G401.6 (cell line): ENCODE results near the gene ABLIM1.

Source experiments
- FAIRE-seq: peaks from 2 replicates; lab custom pipeline; 2012; peaks lifted over from hg19 to GRCh38; lab: Jason Lieb, UNC

Gene ABLIM1

DNA sequence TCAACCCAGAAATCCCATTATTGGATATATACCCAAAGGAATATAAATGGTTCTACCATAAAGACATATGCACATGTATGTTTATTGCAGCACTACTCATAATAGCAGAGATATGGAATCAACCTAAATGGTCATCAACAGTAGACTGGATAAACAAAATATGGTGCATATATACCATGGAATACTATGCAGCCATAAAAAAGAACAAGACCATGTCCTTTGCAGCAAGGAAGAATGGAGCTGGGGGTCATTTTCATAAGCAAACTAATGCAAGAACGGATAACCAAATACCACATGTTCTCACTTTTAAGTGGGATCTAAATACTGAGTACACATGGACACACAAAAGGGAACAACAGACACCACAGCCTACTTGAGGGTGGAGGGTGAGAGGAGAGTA is 251.6 kb downstream of the ABLIM1 start:
- no peak for FAIRE-seq

DNA sequence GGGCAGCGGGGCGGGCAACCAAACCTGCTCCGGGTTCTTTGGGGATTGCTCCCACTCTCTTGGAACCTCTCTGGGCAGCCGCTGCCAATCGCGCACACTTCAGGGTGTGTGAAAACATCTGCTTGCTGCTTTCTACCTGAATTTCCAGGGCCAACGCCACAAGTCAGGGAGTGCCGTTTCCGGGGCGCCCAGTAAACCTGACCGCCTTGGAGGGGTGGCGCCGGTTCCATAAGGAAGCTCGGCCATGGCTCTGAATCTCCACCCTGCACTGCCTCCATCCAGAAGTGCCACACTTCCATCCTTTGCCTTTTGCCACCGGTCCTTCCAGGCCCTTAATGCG is 253.1 kb downstream of the ABLIM1 start:
- no peak for FAIRE-seq

DNA sequence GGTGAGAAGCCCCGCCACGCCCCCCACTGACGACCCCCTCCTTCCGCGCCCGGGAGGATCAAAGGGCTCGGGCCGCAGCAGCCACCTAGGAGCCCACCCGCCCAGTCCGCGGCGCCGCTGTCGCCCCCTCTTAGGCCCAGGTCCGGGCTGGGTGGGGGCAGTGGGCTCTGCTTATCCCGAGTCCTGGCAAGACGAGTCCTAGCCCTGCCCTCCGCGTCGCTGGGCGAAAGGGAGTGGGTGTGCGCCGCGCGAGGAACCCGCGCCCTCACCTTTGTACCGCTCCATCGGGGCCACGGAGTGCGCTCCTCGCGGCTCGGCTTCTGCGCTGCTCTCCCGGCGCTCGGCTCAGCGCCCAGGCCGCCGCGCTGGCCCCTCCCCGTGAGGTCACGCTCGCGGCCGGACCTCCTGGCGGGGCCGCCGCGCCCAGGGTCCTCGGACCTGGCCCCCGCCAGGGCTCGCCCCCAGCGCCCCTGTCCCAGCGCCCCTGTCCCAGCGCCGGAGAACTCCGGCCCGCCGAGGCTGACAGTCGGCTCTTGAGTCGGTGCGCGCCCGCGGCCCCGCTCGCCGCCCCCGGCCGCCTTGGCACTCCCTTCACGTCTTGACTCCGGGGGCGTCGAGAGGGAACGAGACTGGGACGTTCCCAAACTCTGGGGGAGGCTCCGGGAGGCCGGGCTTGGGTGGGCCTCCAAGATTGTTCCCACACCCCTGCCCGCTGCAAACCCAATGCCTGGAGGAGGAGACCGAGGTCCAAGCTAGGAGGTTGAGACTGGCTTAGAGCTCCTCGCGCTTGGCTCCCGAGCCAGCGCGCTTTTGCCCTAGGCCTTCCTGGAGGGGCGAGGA is 253.7 kb downstream of the ABLIM1 start, which contains the start of gene AFAP1L2:
TSS of gene AFAP1L2 (minus strand) at position 332 of the 840 bp plus-strand sequence. CDS start at position 285, 47 bp downstream.
- FAIRE-seq = no peak

DNA sequence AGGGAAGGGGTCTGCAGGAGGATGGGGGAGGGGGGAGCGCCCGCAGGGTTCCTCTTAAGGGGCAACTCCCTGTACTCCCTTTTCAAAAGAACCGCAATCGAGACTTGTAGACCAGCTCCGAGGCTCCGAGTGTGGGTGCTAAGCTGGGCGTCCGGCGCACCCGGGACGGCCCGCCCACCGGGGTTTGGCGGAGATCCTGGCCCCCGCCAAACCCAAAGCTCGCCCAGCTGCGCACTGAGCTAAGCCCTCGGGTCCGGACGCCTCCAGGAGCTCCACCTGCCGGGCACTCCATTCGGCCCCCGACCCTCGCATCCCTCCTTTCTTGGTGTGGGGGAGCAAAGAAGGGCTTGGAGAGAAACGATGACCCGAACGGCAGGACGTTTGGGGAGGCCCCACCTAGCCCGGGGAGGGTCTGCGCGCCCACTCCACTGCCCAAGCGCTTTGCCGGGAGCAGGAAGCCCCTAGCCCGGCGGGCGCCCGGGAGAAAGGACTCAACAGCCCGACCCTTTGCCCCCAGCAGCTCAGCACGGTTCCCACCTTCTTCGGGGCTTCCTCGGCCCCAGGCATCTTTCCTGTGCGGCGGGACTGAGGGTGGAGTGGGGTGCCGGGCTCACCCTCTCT is 254.4 kb downstream of the ABLIM1 start:
- FAIRE-seq = no peak

DNA sequence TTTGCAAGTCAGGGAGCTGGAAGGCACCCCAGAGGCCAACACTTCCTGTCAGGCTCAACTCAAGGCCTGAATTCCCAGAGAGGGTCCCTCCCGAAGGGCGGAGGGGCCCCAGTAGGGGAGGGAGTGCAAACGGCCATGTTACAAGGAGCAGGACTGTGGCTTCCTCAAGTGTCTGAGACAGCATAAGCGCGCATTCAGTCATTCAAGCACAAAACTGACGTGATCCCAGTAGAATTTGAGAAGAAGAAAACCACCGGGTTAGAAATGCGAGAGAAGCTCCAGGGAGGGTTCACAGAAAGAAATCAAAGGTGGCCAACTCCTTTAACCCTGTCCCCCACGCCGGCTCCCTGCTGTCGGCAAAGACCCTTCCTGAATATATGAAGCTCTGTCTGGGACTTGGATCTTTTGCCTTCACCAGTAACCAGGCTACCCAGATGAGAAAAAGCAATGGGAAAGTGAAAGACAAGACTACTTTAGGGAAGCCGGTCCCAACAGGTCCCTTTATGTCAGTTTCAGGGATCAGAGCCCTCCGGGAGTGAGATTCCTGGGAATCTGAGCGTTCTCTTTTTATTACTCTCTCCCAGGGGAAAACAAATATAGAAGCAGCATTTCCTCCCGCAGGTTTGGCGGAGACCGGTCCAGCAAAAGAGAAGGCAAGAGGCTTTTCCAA is 255.1 kb downstream of the ABLIM1 start:
- FAIRE-seq = no peak

DNA sequence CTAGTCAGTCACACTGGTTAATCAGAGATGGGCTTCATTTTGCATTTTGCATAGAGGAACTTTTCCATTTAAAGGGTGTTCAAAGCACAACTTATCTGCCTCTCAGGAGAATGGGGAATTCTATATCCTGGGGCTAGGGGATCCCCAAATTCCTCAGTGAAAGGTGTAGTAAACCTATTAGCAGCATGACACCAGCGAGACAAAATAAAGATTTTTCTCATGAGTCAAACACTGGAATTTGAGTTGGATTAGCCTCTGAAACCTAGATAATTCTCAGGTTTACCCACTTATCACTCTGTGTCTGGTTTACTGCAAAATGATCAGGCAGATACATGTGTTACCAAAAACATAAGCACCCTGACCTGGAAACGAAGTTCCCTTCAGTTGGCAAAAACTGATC is 255.8 kb downstream of the ABLIM1 start:
- no peak for FAIRE-seq

DNA sequence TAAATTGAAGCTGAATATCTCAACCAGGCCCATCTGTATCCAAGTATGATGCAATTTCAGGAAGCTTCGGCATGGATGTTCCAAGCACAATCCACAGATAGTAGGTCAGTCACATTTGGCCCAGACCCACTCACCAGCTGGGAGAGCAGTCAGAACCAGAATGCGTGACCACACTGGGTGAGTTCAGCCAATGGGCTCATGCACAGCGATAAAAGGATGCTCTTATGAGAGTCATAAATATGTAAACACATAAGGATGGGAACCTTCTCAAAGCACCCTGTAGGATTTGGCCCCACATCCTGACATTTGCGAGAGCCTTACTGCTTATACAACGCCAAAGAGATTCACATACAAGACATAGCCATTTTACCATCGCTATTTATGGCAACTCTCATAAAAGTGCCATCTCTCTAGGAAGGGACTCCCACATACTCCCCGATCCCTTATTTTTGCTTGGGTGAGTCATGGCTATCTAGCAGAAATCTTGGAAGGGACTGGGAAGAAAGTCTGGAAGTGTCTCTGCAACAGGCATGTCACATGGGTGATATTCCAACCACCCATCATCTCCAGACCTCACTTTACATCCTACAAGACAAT is 256.8 kb downstream of the ABLIM1 start:
- no peak for FAIRE-seq

DNA sequence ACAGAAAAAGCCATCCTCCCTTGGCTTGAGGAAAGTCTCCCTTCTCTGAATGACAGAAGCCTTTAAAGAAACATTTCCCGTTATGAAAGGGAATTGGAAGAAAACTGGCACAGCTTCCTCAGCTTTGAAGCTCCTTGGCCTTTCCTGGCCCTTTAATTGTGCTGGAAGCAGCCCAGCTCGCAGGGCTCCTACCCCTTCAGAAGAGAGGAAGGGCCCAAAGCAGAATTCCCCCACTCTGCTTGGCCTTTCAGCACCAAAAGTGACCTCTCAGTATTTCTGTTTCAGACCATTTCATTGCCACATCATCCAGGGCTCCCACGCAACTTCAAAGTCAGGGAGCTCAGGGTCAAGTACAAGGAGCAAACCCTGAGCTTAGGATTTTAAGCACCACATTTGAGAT is 258.0 kb downstream of the ABLIM1 start:
- no peak for FAIRE-seq

DNA sequence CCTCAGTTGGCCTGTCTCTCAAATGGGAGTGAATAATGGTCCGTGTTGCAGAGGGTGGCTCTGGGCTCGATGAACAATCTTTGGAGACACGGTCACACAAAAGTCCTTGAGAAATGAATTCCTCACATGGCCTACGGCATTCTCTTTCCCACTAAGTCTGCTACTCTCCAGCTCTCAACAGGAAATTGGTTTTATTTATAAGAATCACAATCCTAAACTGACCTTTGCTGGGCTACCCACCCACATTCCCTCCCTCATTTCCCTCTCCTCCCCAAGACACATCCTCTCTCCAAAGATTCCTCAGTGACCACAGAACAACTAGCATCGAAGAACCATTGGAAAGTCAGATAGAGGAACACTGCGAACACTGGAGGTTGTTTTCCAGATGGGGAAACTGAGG is 258.5 kb downstream of the ABLIM1 start:
- FAIRE-seq = no peak

DNA sequence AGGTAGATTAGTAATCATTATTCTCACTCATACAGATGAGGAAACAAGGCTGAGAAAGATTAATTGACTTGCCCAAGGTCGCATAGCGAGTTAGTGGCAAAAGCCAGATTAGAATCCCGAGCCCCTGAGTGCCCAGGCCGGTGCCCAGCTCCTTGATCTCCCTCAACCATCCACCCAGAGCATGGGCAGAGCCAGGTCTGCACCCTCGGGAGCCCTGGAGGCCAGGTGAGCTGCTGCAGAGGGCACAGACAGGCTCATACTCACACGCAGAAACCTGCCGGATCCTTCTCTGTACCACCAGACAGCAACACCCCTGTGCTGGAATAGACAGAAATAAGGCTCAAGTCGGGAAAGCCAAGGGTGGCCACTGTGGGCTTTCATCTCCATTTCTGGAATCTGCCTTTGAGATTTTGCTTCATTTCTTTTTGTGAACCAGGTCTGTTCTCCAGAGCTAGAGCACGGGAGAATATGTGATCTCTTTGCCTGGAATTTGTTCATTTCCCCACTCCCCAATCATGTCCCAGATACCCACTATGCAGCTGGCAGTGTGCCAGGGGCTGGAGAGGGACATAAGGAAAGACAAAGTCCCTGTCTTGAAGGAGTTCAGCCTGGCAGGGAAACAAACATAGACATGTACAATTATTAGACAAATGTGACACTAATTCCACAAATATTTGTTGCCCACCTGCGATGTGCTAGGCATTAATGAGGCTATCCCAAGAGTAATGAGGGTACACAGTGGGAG is 259.3 kb downstream of the ABLIM1 start:
- FAIRE-seq = no peak

DNA sequence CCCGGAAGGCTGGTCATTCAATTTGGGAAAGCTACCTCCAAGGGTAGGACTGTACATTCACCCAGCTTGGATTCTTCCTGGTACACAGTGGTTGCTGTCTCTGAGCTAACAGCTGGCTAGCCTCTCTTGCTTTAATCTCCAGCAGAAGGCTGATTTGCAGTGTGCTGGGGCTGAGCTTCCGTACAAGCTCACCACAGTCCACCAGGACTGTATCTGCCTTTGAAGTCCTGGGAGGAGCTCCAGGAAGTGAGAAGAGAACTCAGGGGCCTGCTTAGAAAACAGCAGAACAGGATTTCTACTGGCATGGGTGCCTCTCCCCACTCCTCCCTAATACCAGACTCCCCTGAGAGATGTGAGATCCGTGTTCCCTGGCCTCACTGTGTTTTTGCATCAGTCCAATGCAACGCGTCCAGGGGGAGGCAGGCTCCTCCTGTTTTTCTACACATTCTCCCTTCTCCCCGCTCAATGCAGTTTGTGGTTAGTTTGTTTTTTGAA is 260.4 kb downstream of the ABLIM1 start:
- no peak for FAIRE-seq

DNA sequence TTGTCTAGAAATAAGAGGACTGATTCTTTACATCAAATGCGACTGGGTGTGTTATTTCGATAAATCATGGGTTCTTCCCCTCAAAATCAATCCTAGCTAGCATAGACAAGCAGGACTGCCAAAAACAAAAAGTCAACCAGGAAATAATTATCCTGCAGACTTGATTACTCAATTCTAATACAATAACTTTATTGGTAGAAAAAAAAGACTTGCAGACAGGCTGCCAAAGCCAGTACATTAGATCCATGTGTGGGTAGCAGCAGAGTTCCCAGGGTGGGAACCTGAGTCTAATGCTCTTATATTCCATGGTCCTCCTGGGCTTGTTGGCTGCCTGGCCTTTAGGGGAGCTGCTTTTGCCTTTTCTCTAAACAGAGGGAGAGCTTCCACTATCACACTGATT is 261.6 kb downstream of the ABLIM1 start:
- no peak for FAIRE-seq

DNA sequence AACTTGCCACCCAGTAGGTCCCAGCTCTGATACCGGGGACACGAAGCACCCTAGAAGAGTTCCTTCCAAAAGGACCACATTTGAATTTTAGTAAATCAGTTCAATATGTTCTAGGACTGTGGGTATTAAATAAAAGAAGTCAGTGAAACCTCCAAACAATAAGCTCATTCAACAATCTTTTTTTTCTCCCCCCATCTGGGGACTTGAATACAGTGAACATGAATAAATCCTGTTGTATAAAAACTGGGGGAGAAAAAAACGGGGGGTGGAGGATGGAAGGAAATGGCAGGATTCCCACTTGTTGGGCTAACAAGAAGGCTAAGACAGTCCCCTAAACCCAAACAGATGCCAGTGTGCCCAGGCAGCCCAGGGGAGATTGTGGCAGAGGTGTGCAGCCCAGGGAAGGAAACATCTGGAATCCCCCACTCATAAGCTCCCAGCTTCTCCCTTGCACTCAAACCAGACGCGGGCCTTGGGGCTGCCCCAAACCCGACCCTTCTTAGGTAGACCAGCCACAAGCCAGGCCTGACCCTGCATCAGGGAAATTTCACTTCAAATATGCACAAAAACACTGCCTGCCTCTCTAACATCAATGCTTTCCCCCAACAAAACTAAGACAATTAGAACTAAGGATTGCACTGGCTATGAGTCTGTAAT is 262.6 kb downstream of the ABLIM1 start:
- no peak for FAIRE-seq

DNA sequence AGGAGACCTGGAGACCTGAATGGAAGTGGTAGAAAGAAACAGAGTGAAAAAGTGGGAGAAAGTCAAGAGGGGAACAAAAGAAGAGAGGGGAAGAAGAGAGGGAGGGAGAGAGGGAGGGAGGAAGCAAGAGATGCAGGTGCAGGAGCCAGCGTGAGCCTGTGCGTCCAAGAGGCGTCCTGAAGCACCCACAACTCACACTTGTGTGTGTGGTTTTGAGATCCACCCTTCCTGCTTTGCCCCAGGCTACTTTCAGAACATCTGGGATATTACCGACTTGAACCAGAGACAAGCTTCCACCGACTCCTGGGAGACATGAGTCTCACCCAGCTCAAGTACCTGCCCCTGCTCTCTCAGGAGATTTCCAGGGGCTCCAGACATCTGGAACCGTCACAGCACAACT is 263.5 kb downstream of the ABLIM1 start:
- FAIRE-seq = no peak

DNA sequence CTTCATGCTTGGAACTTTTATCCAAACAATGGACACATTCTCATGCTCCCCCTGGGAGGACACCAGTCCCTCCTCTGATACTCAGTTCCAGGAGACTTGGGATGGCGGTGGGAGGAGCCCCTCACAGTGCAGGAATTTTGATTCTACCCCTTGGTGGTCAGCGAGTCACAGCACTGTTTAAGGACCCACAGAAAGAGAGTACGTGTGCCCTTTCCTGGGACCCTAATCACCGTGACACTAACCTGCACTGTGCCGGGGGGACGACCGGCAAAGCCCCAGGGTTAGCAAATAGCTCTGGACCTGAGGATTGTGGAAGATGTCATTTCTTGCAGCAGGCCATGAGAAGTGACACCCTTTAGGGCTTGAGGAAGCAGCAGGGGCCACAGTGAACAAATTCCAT is 264.2 kb downstream of the ABLIM1 start:
- FAIRE-seq = no peak

DNA sequence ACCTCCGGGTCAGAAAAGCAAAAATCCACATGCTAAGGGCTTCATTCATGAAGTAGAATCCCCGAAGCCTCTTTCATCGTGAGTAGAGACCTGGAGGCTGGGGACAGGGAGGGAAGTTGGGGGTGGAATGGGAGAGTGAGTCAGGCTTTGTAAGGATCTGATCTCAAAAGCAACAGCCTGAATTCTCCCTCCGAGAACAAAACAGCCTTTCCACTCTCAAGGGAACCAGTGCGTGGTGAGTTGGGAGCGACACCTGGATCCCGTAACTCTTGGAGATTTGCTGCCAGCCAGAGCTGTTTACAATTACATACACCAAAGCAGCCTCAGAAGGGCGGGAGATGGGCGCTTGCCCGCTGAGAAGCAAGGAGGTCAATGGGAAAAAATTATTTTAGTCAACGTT is 264.6 kb downstream of the ABLIM1 start:
- no peak for FAIRE-seq

DNA sequence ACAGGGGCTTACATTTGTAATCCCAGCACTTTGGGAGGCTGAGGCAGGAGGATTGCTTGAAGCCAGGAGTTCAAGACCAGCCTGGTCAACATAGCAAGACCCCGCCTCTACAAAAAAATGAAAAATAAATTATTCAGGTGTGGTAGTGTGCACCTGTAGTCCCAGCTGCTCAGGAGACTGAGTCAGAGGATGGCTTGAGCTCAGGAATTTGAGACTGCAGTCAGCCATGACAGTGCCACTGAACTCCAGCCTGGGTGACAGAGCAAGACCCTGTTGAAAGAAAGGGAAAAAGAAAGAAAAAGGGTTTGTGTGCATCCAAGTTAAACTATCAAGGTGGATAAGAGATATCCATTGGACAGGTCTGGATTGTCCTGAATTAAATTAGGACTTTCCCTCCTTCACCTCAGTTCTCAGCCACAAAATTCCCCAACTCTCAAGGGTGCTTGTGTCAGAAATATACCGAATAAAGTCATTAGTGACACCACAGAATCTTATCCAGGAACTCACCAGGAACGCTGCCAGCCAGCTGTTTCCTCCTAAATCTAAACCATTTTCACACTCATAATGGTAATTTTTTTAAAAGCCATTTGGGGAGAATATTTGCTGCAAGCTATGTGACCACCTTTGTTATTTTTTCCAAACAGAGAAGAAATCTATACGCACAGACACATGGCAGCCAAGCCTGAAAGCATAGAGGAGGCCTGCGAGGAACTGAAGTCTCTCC is 265.8 kb downstream of the ABLIM1 start:
- no peak for FAIRE-seq

DNA sequence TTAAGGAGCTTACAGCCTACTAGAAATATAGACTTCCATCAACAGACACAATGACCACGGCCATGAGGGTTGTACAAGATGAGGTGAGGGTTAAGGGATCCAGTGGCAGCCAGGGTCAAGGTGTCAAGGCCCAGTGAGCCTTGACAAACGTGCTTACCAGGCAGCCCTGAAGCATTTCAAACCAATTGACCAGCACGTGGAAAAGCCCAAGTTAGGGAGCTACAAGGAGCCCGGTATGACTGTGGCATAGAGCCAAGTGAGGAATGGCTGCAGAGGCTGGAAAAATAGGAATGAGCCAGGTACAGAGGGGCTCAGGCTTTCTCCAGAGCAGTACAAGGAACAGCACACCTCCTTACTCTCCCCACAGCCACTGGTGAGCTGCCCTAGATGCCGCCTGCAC is 266.5 kb downstream of the ABLIM1 start:
- FAIRE-seq = no peak

DNA sequence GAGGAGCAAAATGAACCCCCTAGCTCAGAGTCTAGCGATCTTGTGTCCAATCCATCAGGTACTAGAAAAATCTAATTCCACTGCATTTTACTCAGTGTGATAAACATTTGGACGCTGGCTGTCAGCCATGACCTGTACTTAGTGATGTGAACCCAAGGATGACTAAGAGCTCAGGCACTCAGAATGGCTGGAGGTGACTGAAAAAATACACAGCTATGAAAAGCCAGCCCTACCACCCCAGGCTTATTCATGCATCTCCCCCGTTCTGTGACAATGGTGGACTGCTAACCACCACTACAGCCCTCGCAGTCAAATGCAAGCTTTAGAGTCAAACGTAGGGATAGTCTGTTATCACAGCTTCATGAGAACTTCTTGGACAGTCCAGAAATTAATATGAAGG is 268.6 kb downstream of the ABLIM1 start:
- FAIRE-seq = no peak

DNA sequence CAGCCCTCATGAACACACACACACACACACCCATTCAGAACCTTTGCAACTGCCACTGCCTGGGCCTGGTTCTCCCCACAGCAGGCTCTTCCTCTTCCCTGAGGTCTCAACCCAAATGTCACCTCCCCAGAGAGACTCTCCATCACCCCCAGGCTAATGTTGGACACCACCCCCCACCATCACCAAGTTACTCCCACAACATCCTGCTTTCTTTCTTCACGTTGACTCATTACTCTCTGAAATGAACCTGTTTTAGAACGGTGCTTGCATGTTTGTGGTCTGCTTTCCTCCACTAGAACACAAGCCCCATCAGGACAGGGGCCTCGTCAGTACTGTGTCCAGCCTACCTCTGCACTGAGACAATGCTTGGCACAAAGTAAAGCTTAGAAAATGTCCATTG is 269.8 kb downstream of the ABLIM1 start:
- no peak for FAIRE-seq

DNA sequence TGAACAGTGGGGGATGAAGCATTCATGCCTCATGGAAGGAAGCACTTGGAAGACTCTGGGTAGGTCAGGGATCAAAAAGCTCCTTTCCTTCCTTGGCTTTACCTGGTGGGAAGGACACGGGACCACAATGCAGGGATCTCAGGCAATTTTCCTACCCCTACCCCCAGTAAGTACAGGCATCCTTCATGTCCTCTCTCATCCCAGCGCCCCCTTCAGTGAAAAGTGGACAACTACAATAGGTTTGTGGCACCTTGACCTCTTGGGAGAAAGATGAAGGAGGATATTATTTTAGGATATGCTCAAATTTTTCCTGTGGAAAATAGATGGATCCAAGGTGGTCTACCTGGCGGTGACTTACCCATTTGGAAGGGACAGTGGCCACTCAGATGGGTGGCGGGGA is 270.3 kb downstream of the ABLIM1 start:
- no peak for FAIRE-seq
